HG03521 (cell line): ENCODE results near the gene GABRP.
"Not testable (repeated sequence)": the region's sequence is repeated elsewhere in the genome, so short reads cannot be mapped to it uniquely, and the experiment has no call there.

Source experiments
- ATAC-seq: cut with Tn5 transposase; IDR thresholded peaks from one replicate; pipeline ENCODE4 v1.9.1; 2021; ENCODE audit warnings: mild to moderate bottlenecking, moderate library complexity; ENCODE audit not compliant: unreplicated experiment

Gene GABRP

GRCh38 chr5:170791325-170791954 lies 7.9 kb downstream of the GABRP start:
- no peak for ATAC-seq

- ATAC-seq, result no peak
Observed at GRCh38 chr5:170792878-170793277, 9.4 kb downstream of the GABRP start.

DNA sequence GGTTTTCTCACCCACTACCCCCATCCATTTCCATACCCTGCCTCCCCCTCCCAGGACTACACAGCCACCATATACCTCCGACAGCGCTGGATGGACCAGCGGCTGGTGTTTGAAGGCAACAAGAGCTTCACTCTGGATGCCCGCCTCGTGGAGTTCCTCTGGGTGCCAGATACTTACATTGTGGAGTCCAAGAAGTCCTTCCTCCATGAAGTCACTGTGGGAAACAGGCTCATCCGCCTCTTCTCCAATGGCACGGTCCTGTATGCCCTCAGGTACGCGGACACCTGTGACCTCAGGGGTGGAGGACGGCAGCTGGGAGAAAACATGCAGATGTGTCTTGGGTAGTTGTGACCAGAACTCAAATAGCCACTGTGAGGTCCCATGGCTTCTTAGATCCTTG lies 11.6 kb downstream of the GABRP start:
- no peak for ATAC-seq

DNA sequence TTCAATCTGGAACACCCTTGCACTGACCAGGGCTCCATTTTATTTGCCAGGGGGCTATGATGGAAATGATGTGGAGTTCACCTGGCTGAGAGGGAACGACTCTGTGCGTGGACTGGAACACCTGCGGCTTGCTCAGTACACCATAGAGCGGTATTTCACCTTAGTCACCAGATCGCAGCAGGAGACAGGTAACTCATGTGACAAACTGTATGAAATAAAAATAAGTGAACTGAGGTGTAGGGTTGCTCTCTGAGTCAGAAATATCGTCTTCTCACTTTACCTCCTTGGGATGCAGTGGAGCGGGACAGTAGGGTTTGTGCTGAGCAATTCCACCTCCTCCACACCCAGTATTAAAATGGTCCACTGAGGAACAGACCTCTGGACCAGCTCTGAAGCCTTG lies 22.1 kb downstream of the GABRP start:
- ATAC-seq, result no peak

- no peak for ATAC-seq
Observed at GRCh38 chr5:170809551-170809950, 26.0 kb downstream of the GABRP start.

GRCh38 chr5:170811719-170812118 lies 28.2 kb downstream of the GABRP start:
- no peak for ATAC-seq

DNA sequence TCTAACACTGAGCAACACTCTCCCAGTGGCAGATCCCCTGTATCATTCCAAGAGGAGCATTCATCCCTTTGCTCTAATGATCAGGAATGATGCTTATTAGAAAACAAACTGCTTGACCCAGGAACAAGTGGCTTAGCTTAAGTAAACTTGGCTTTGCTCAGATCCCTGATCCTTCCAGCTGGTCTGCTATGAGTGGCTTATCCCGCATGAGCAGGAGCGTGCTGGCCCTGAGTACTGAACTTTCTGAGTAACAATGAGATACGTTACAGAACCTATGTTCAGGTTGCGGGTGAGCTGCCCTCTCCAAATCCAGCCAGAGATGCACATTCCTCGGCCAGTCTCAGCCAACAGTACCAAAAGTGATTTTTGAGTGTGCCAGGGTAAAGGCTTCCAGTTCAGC lies 29.7 kb downstream of the GABRP start:
- no peak for ATAC-seq

- ATAC-seq, result no peak
Observed at GRCh38 chr5:170817195-170817594, 33.7 kb downstream of the GABRP start.

GRCh38 chr5:170818232-170818631 lies 34.7 kb downstream of the GABRP start:
- ATAC-seq, result no peak

GRCh38 chr5:170819824-170820223 lies 36.3 kb downstream of the GABRP start:
- ATAC-seq, result no peak

- ATAC-seq, result no peak
Observed at GRCh38 chr5:170821257-170821800, 37.8 kb downstream of the GABRP start.

DNA sequence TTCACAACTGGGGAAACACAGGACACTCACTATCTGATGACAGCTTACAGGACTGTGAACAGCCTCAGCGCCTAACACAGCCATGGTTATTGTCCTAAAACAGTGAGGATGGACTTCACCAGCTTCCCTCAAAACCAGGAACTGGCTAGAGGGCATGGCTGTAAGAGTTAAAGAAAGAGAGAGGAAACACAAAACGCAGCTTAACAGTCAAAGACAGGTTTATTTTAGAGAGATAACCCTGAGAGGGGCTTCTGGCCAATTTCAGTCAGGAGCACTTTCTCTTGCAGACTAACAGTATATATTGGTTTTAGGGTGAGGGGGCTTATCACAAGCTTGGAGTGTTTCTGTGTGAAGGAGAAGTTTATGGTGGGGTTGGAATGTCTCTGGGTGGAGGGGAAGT lies 42.6 kb downstream of the GABRP start:
- ATAC-seq, result no peak

GRCh38 chr5:170832241-170832640 lies 48.7 kb downstream of the GABRP start:
- ATAC-seq, result no peak

- ATAC-seq, result not testable (repeated sequence)
Observed at GRCh38 chr5:170833981-170834380, 50.5 kb downstream of the GABRP start.

GRCh38 chr5:170836226-170836625 lies 52.7 kb downstream of the GABRP start:
- ATAC-seq, result no peak

DNA sequence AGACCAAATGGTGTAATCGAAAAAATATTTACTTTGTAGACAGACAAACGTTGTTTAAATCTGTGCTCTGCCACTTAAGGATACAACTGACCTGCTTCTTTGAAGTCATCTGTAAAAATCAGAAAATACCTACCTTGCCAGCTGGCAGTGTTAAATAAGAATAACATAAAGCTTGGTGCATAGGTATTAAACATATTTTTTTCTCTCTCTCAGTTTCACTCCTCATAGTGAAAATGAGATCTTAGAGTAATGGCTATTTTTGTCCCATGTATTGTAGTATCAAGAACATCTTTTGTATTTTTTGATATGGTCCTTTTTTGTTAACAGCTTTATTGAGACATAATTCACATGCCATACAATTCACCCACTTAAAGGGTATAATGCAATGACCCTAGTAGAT lies 60.3 kb downstream of the GABRP start:
- ATAC-seq, result no peak

- no peak for ATAC-seq
Observed at GRCh38 chr5:170844651-170845050, 61.1 kb downstream of the GABRP start.

DNA sequence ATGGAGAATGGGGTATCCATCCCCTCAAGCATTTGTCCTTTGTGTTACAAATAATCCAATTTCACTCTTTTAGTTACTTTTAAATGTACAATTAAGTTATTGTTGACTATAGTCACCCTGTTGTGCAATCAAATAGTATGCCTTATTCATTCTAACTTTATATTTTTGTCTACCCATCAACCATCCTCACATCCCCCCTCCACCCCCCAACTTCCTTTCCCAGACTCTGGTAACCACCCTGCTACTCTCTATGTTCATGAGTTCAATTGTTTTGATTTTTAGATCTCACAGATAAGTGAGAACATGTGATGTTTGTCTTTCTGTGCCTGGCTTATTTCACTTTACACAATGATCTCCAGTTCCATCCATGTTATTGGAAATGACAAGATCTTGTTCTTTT lies 62.9 kb downstream of the GABRP start:
- ATAC-seq, result no peak

DNA sequence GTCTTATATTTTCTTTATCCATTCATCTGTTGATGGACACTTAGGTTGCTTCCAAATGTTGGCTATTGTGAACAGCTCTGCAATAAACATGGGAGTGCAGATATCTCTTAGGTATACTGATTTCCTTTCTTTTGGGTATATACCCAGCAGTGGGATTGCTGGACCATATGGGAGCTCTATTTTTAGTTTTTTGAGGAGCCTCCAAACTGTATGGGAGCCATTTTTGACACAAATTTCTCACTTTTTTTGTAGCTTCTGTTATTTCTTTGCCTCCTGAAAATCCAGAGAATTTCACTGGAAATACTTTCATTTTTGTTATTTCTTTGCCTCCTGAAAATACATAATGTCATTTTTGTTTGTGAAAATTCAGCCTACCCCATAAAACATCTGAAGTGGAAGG lies 63.3 kb downstream of the GABRP start:
- no peak for ATAC-seq

DNA sequence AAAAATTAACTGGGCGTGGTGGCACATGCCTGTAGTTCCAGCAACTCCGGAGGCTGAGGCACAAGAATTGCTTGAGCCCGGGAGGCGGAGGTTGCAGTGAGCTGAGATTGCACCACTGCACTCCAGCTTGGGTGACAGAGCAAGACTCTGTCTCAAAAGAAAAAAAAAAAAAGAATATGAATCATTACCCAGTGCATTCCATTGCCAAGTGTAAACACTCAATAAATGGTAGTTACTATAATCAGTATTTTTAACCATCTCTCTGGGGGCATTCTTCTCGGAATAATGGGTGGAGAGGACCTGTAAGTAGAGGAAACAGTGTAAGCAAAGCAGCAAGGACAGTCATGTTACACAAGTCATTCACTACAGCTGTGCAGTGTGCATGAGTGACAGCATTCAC lies 64.5 kb downstream of the GABRP start:
- no peak for ATAC-seq

GRCh38 chr5:170849374-170849773 lies 65.8 kb downstream of the GABRP start:
- ATAC-seq, result no peak

- ATAC-seq, result no peak
Observed at GRCh38 chr5:170854566-170854965, 71.0 kb downstream of the GABRP start.

- no peak for ATAC-seq
Observed at GRCh38 chr5:170857066-170857465, 73.5 kb downstream of the GABRP start.
